Breast epithelium (tissue), 4 donors: ENCODE data around the gene NOS1AP. TPM values are rescaled to one million over a fixed set of nuclear protein-coding genes. Genes with fewer than 3 reads are reported as not detected.

Experiments
- DNase-seq, 2 donors: peaks; one replicate each; pipeline ENCODE4 v3.0.0-alpha.2; 2019; ENCODE audit warnings: low spot score in 2 of 2
- H3K27ac ChIP-seq, 2 donors: fragments of 200-600 bp; sonication (generic) in 1 of 2; one replicate each; pipeline ENCODE4 v1.5.1; 2016 to 2019; ENCODE audit warnings: mild to moderate bottlenecking in 1 of 2
- H3K27me3 ChIP-seq, 2 donors: fragments of 200-600 bp; sonication (generic) in 1 of 2; one replicate each; pipeline versions ENCODE4 v1.5.1 to v1.6.0; 2017 to 2019; ENCODE audit warnings: control low read depth in 1 of 2, mild to moderate bottlenecking in 1 of 2
- H3K36me3 ChIP-seq: fragments of 200-600 bp; one replicate; pipeline ENCODE4 v1.5.1; 2019
- H3K4me1 ChIP-seq, 2 donors: fragments of 200-600 bp; sonication (generic); one replicate each; pipeline ENCODE4 v1.5.1; 2016 to 2019; ENCODE audit warnings: control low read depth in 1 of 2
- H3K4me3 ChIP-seq, 3 donors: fragments of 200-600 bp; sonication (generic); 1 replicate in 2 of 3; 2 replicates in 1 of 3; pipeline ENCODE4 v1.5.1; 2016 to 2019; ENCODE audit warnings: mild to moderate bottlenecking in 3 of 3, moderate library complexity in 2 of 3
- H3K9me3 ChIP-seq, 2 donors: fragments of 200-600 bp; sonication (generic) in 1 of 2; one replicate each; pipeline ENCODE4 v1.5.1; 2016 to 2019; ENCODE audit warnings: control low read depth in 1 of 2
- CTCF ChIP-seq, 3 donors: fragments of 450-650 bp; IDR thresholded peaks; one replicate each; pipeline ENCODE4 v1.5.1; 2016 to 2017; ENCODE audit warnings: antibody characterized with exemption in 3 of 3, mild to moderate bottlenecking in 3 of 3, moderate library complexity in 3 of 3
- POLR2A ChIP-seq: fragments of 450-650 bp; IDR thresholded peaks from one replicate; pipeline ENCODE4 v1.6.1; 2016; ENCODE audit warnings: antibody characterized with exemption, mild to moderate bottlenecking, moderate library complexity
- POLR2AphosphoS5 ChIP-seq, 3 donors: sonication (generic); formaldehyde crosslinking; IDR thresholded peaks; one replicate each; pipeline ENCODE4 v1.6.1; 2017; ENCODE audit warnings: antibody characterized with exemption in 3 of 3
- intact Hi-C: fragments of 100-400 bp; cut with DNase I; formaldehyde crosslinking; loops from one replicate; pipeline ENCODE4 v1.15.1; 2023; ENCODE audit warnings: low total_unique reads
- total RNA-seq, 3 donors: library from RNA; depleted of rRNA; stranded (reverse); fragments of >200 nt; gene quantifications; one replicate each; pipeline ENCODE4 v1.1.0, GENCODE V29; 2016

Gene NOS1AP
- total RNA-seq, 3 donors from 2014 or later, result 2.2 to 17.6 (median 11.8) TPM

GRCh38 chr1:162220009-162220539, 150.6 kb downstream of the NOS1AP start:
- Histone ChIP-seq H3K27ac (no peak overlapping the region), H3K9me3 (no peaks in the 10 kb centered on the region), H3K36me3 (no peaks in the 10 kb centered on the region), H3K4me1 (peaks cover 0 to 8% of the 10 kb centered on the region in 2 donors), H3K27me3 (no peaks in the 10 kb centered on the region), H3K4me3 (no peak overlapping the region)
- intact Hi-C loops, result no loop called here
- TF ChIP-seq CTCF (IDR thresholded peaks at IDR 0.05) (no peak), POLR2A (no peak), POLR2AphosphoS5 (IDR thresholded peaks at IDR 0.05) (no peak)
- no peak for DNase-seq

DNA sequence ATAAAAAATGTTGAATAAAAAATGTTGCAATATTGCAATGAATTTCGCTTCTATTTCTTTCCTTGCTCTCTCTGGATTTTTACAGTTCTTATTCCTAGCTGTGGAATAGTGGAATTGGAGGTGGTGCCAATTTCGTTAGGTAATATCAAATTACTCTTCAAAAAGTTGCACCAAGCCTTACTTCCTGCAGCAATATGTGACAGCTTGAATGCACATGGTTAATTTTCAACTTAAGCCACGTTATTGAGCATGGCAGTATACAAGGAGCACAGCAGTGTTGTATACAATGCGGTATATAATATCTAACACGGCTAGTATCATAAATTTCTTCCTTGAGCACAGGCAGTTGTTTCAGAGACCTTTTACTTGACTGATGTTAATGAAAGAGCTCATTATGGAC, 152.5 kb downstream of the NOS1AP start:
- no peaks in the 10 kb centered on the region for H3K36me3 ChIP-seq
- peaks cover 0 to 8% of the 10 kb centered on the region in 2 donors for H3K4me1 ChIP-seq
- H3K27ac ChIP-seq, result no peak overlapping the region
- H3K27me3 ChIP-seq, result no peaks in the 10 kb centered on the region
- no peak for DNase-seq
- intact Hi-C loops, result no loop called here
- H3K9me3 ChIP-seq, result no peaks in the 10 kb centered on the region
- H3K4me3 ChIP-seq, result no peak overlapping the region
- no peak for TF ChIP-seq CTCF (IDR thresholded peaks at IDR 0.05)
- no peak for TF ChIP-seq POLR2AphosphoS5 (IDR thresholded peaks at IDR 0.05)

DNA sequence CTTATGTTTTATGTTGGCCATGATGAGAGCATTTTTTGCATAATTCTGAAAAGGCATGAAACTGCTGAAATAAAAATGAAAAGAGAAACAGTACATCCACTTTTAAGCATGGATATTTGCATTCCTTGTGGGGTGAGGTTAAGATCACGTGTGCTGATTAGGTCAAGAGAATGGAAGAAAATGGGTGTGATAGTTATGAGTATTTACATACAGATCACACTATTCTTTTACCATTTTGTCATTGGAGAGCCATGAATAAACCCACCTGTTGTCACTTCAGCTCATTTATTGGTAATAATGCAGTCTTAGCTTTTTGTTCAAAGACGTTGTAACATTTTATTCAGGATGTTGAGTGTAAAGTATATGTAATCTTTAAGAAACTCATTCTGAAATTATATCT, 153.2 kb downstream of the NOS1AP start:
- Histone ChIP-seq H3K27me3 (no peaks in the 10 kb centered on the region), H3K4me3 (no peak overlapping the region), H3K36me3 (no peaks in the 10 kb centered on the region), H3K4me1 (peaks cover 0 to 3% of the 10 kb centered on the region in 2 donors), H3K27ac (no peak overlapping the region), H3K9me3 (no peaks in the 10 kb centered on the region)
- DNase-seq, result no peak
- TF ChIP-seq POLR2A (no peak), POLR2AphosphoS5 (IDR thresholded peaks at IDR 0.05) (no peak), CTCF (IDR thresholded peaks at IDR 0.05) (no peak)
- intact Hi-C loops, result no loop called here

DNA sequence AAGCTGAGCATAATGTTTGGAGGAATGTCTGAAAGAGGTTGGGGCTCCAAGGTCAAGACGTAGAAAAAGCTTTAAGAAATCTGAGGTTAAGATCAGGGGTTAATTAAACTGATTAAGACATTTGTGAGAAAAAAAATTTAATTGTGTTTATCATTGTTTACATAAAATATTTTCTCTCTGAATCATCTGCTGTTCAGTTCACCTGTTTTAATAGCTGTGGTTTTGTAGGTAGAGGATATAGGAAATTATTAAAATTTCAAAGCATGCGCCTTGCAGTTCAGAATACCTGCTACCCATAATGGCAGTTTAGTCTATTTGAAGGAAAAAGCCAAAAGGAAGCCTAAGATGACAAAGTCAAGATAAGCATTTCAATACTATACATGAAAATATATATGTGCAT, 154.0 kb downstream of the NOS1AP start:
- no peaks in the 10 kb centered on the region for H3K9me3 ChIP-seq
- H3K4me1 ChIP-seq, result no peaks in the 10 kb centered on the region
- H3K27me3 ChIP-seq, result no peaks in the 10 kb centered on the region
- intact Hi-C loops, result no loop called here
- no peak overlapping the region for H3K4me3 ChIP-seq
- H3K36me3 ChIP-seq, result no peaks in the 10 kb centered on the region
- H3K27ac ChIP-seq, result no peak overlapping the region
- TF ChIP-seq CTCF (IDR thresholded peaks at IDR 0.05) (no peak), POLR2A (no peak), POLR2AphosphoS5 (IDR thresholded peaks at IDR 0.05) (no peak)
- no peak for DNase-seq

- Histone ChIP-seq H3K4me1 (no peaks in the 10 kb centered on the region), H3K27me3 (no peaks in the 10 kb centered on the region), H3K9me3 (no peaks in the 10 kb centered on the region), H3K4me3 (no peak overlapping the region), H3K36me3 (no peaks in the 10 kb centered on the region), H3K27ac (no peak overlapping the region)
- DNase-seq, result no peak
- intact Hi-C loops, result no loop called here
- TF ChIP-seq POLR2AphosphoS5 (IDR thresholded peaks at IDR 0.05) (no peak), CTCF (IDR thresholded peaks at IDR 0.05) (no peak), POLR2A (no peak)
These were observed 154.8 kb downstream of the NOS1AP start for GRCh38 chr1:162224267-162224666.
